GM23338 (cell line): ENCODE data around the gene PPIA. TPM values are rescaled to one million over a fixed set of nuclear protein-coding genes. Genes with fewer than 3 reads are reported as not detected.
"Not testable (repeated sequence)": the region's sequence is repeated elsewhere in the genome, so short reads cannot be mapped to it uniquely, and the experiment has no call there.

Source experiments
- ATAC-seq: fragments of 200-7000 bp; cut with Tn5 transposase; 3 replicates; pipeline ENCODE4 v1.9.1; 2020
- DNase-seq: peaks from one replicate; pipeline ENCODE4 v3.0.0-alpha.2; 2015; ENCODE audit warnings: low spot score
- H2AFZ ChIP-seq: fragments of 200-600 bp; sonication (generic); 2 replicates; pipeline ENCODE4 v1.8.0; 2016; ENCODE audit warnings: antibody characterized with exemption, mild to moderate bottlenecking, moderate library complexity
- H3F3A ChIP-seq: fragments of 200-600 bp; sonication (generic); replicated peaks from 2 replicates; pipeline ENCODE4 v1.8.0; 2017; ENCODE audit warnings: antibody characterized with exemption, mixed run types, low read depth
- H3K27ac ChIP-seq: fragments of 200-600 bp; sonication (generic); 2 replicates; pipeline ENCODE4 v1.6.1; 2016; ENCODE audit warnings: low read depth
- H3K27me3 ChIP-seq: fragments of 200-600 bp; sonication (generic); 2 replicates; pipeline ENCODE4 v1.8.0; 2016; ENCODE audit warnings: mild to moderate bottlenecking, mixed run types, moderate library complexity; ENCODE audit not compliant: insufficient read depth
- H3K36me3 ChIP-seq: fragments of 200-600 bp; sonication (generic); 2 replicates; pipeline ENCODE4 v1.8.0; 2016; ENCODE audit warnings: mild to moderate bottlenecking; ENCODE audit not compliant: insufficient read depth
- H3K4me1 ChIP-seq: fragments of 200-600 bp; sonication (generic); 2 replicates; pipeline ENCODE4 v1.8.0; 2016; ENCODE audit warnings: mild to moderate bottlenecking, moderate library complexity; ENCODE audit not compliant: insufficient read depth
- H3K4me2 ChIP-seq: fragments of 200-600 bp; sonication (generic); 2 replicates; pipeline ENCODE4 v1.7.1; 2017; ENCODE audit warnings: mixed run types
- H3K4me3 ChIP-seq: fragments of 200-600 bp; sonication (generic); 2 replicates; pipeline ENCODE4 v1.6.1; 2016; ENCODE audit warnings: mixed run types
- H3K79me2 ChIP-seq: fragments of 200-600 bp; sonication (generic); replicated peaks from 2 replicates; pipeline ENCODE4 v1.8.0; 2017; ENCODE audit warnings: mild to moderate bottlenecking; ENCODE audit not compliant: insufficient read depth
- H3K9me2 ChIP-seq: fragments of 200-600 bp; sonication (generic); 2 replicates; pipeline ENCODE4 v1.8.0; 2017; ENCODE audit not compliant: insufficient read depth
- H4K20me1 ChIP-seq: fragments of 200-600 bp; sonication (generic); replicated peaks from 2 replicates; pipeline ENCODE4 v1.8.0; 2017; ENCODE audit warnings: mild to moderate bottlenecking; ENCODE audit not compliant: insufficient read depth
- H3K27ac Mint-ChIP-seq: 2 replicates; pipeline ENCODE4 v1.8.0; 2020; ENCODE audit warnings: inconsistent platforms, mild to moderate bottlenecking, moderate library complexity, mixed read lengths
- H3K27me3 Mint-ChIP-seq: 3 replicates; pipeline ENCODE4 v1.8.0; 2022; ENCODE audit warnings: low read depth, mild to moderate bottlenecking, moderate library complexity, mixed read lengths, inconsistent platforms; ENCODE audit not compliant: insufficient read depth, poor library complexity
- H3K36me3 Mint-ChIP-seq: 3 replicates; pipeline ENCODE4 v1.8.0; 2021; ENCODE audit warnings: low read depth, mild to moderate bottlenecking, inconsistent platforms, moderate library complexity, mixed read lengths
- H3K4me1 Mint-ChIP-seq: 3 replicates; pipeline ENCODE4 v1.8.0; 2020; ENCODE audit warnings: mild to moderate bottlenecking, inconsistent platforms, mixed read lengths
- H3K4me3 Mint-ChIP-seq: 3 replicates; pipeline ENCODE4 v1.8.0; 2021; ENCODE audit warnings: moderate library complexity, mild to moderate bottlenecking, inconsistent platforms, mixed read lengths
- H3K9me3 Mint-ChIP-seq: 3 replicates; pipeline ENCODE4 v1.8.0; 2020; ENCODE audit warnings: moderate library complexity, mild to moderate bottlenecking, inconsistent platforms, mixed read lengths
- CTCF ChIP-seq, 2 experiments: fragments of 200-600 bp in 1 of 2; sonication (generic) in 1 of 2; conservative IDR thresholded peaks; 2 replicates each; pipeline versions ENCODE4 v1.5.1 to v1.6.1; 2016 to 2017; ENCODE audit warnings: antibody characterized with exemption in 2 of 2, low read depth in 2 of 2, mild to moderate bottlenecking in 2 of 2, moderate library complexity in 1 of 2
- ETS1 ChIP-seq: IDR thresholded peaks from 2 replicates; pipeline ENCODE4 v1.6.1; 2016; ENCODE audit warnings: antibody characterized with exemption
- EZH2phosphoT487 ChIP-seq: fragments of 200-600 bp; sonication (generic); IDR thresholded peaks from one replicate; pipeline ENCODE4 v1.8.1; 2018; ENCODE audit warnings: antibody characterized with exemption; ENCODE audit not compliant: unreplicated experiment
- JUNB ChIP-seq: IDR thresholded peaks from one replicate; pipeline ENCODE4 v1.6.1; 2016; ENCODE audit warnings: antibody characterized with exemption; ENCODE audit not compliant: unreplicated experiment
- NANOG ChIP-seq: IDR thresholded peaks from 2 replicates; pipeline ENCODE4 v1.6.1; 2016; ENCODE audit warnings: antibody characterized with exemption, borderline replicate concordance
- POLR2AphosphoS5 ChIP-seq: IDR thresholded peaks from 2 replicates; pipeline ENCODE4 v1.6.1; 2016; ENCODE audit warnings: antibody characterized with exemption, low read depth
- REST ChIP-seq: IDR thresholded peaks from one replicate; pipeline ENCODE4 v1.6.1; 2018; ENCODE audit warnings: antibody characterized with exemption; ENCODE audit not compliant: unreplicated experiment
- STAT1 ChIP-seq: IDR thresholded peaks from one replicate; pipeline ENCODE4 v1.6.1; 2016; ENCODE audit warnings: antibody characterized with exemption; ENCODE audit not compliant: unreplicated experiment
- ZNF114 ChIP-seq: fragments of 250-450 bp; sonication (Bioruptor Pico); IDR thresholded peaks from 2 replicates; pipeline ENCODE4 v1.5.0; 2020; ENCODE audit warnings: mild to moderate bottlenecking, moderate library complexity
- ZNF331 ChIP-seq: fragments of 250-450 bp; sonication (Bioruptor Pico); IDR thresholded peaks from 2 replicates; pipeline ENCODE4 v1.5.0; 2020; ENCODE audit warnings: low read depth, mild to moderate bottlenecking, moderate library complexity
- polyA plus RNA-seq: library from polyadenylated mRNA; unstranded; fragments of >200 nt; fragmentation: Nextera tagmentation; extraction: Ambion mirVana; gene quantifications from 2 replicates; pipeline ENCODE4 v1.2.1, GENCODE V29; 2016
- total RNA-seq: library from RNA; depleted of rRNA; stranded (reverse); fragments of >200 nt; shearing (Covaris generic); gene quantifications from 2 replicates; pipeline ENCODE4 v1.2.3, GENCODE V29; 2014

The PPIA gene
- total and polyA plus RNA-seq, 2 experiments from 2014 or later, result 4,367 to 6,524 TPM

DNA sequence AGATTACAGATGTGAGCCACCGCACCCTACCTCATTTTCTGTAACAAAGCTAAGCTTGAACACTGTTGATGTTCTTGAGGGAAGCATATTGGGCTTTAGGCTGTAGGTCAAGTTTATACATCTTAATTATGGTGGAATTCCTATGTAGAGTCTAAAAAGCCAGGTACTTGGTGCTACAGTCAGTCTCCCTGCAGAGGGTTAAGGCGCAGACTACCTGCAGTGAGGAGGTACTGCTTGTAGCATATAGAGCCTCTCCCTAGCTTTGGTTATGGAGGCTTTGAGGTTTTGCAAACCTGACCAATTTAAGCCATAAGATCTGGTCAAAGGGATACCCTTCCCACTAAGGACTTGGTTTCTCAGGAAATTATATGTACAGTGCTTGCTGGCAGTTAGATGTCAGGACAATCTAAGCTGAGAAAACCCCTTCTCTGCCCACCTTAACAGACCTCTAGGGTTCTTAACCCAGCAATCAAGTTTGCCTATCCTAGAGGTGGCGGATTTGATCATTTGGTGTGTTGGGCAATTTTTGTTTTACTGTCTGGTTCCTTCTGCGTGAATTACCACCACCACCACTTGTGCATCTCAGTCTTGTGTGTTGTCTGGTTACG is 6.0 kb downstream of the PPIA start:
- no peak overlapping the region for H3K27ac Mint-ChIP-seq
- H3K79me2 ChIP-seq, result peaks cover 33% of the 10 kb centered on the region
- H3F3A ChIP-seq, result peaks cover 75% of the 10 kb centered on the region
- H3K4me3 ChIP-seq, result no peak overlapping the region
- H4K20me1 ChIP-seq, result peaks cover 52% of the 10 kb centered on the region
- H3K36me3 ChIP-seq, result peaks cover 58% of the 10 kb centered on the region
- TF ChIP-seq POLR2AphosphoS5 (peak; percentile 39; the same call in 1 of the 2 replicates), STAT1 (no peak)
- peaks cover 14% of the 10 kb centered on the region for H3K4me1 ChIP-seq
- H3K4me3 Mint-ChIP-seq, result no peak overlapping the region
- H3K27me3 ChIP-seq, result no peaks in the 10 kb centered on the region
- ATAC-seq (no peak), DNase-seq (no peak)
- H3K36me3 Mint-ChIP-seq, result peaks cover 76% of the 10 kb centered on the region
- no peaks in the 10 kb centered on the region for H3K9me2 ChIP-seq
- peaks cover 29% of the 10 kb centered on the region for H3K27me3 Mint-ChIP-seq
- peak overlapping the region; percentile 59; the same call in 1 of the 2 replicates for H3K27ac ChIP-seq
- H2AFZ ChIP-seq, result no peak overlapping the region
- H3K9me3 Mint-ChIP-seq, result peaks cover 3% of the 10 kb centered on the region; the same call in 2 of the 3 replicates
- no peak overlapping the region for H3K4me2 ChIP-seq
- H3K4me1 Mint-ChIP-seq, result peaks cover 17% of the 10 kb centered on the region; the same call in 2 of the 3 replicates

GRCh38 chr7:44803828-44804519 is 7.5 kb downstream of the PPIA start:
- H3K27me3 ChIP-seq, H3K9me2 ChIP-seq, H3K4me2 ChIP-seq, H2AFZ ChIP-seq, H3K4me3 Mint-ChIP-seq, H3K9me3 Mint-ChIP-seq, H3K4me1 ChIP-seq, H3K4me3 ChIP-seq, DNase-seq: not testable (repeated sequence)
- H3K36me3 ChIP-seq, result peaks cover 45% of the 10 kb centered on the region
- H3K27ac ChIP-seq, result peak overlapping the region; percentile 90
- peaks cover 61% of the 10 kb centered on the region for H3F3A ChIP-seq
- H3K4me1 Mint-ChIP-seq, result peaks cover 12% of the 10 kb centered on the region; the same call in 2 of the 3 replicates
- peaks cover 19% of the 10 kb centered on the region for H3K79me2 ChIP-seq
- H3K27ac Mint-ChIP-seq, result 0 out of 2 replicates have a peak overlapping the region, but pooled peaks have one; percentile 77
- H4K20me1 ChIP-seq, result peaks cover 38% of the 10 kb centered on the region
- peaks cover 33% of the 10 kb centered on the region for H3K27me3 Mint-ChIP-seq
- peak; percentile 15 for ATAC-seq
- peaks cover 62% of the 10 kb centered on the region for H3K36me3 Mint-ChIP-seq
- peak; percentile 58 for TF ChIP-seq POLR2AphosphoS5

DNA sequence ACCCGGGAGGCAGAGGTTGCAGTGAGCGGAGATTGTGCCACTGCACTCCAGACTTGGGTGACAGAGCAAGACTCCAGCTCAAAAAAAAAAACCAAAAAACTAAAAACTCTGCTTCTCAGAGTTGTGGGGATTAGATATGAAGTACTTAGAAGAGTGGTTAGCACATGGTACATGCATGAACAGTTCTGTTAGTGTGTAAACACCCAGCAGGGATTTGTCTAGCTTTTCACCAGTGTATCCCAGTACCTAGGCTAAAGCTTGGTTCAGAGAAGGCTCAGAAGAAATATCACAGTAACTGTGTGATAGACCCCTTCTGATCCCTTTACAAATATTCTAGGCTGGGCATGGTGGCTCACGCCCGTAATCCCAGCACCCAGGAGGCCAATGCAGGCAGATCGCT is 9.5 kb downstream of the PPIA start:
- no peaks in the 10 kb centered on the region; the same call in 2 of the 3 replicates for H3K9me3 Mint-ChIP-seq
- no peak overlapping the region for H3K4me2 ChIP-seq
- no peak overlapping the region for H3K4me3 Mint-ChIP-seq
- H3K4me3 ChIP-seq, result no peak overlapping the region
- no peak; the same call in 1 of the 3 replicates for ATAC-seq
- no peak for DNase-seq
- H3K79me2 ChIP-seq, result peaks cover under 1% of the 10 kb centered on the region; the same call in 1 of the 2 replicates
- H2AFZ ChIP-seq, result no peak overlapping the region
- H3K27me3 ChIP-seq, result no peaks in the 10 kb centered on the region
- H3K4me1 ChIP-seq, result no peaks in the 10 kb centered on the region
- no peaks in the 10 kb centered on the region for H3K9me2 ChIP-seq
- peaks cover 25% of the 10 kb centered on the region for H3K36me3 ChIP-seq
- peaks cover 31% of the 10 kb centered on the region for H3K27me3 Mint-ChIP-seq
- H3K4me1 Mint-ChIP-seq, result 0 out of 3 replicates have a peak, but pooled peaks cover 2% of the 10 kb centered on the region
- H3F3A ChIP-seq, result peaks cover 45% of the 10 kb centered on the region
- peaks cover 42% of the 10 kb centered on the region for H3K36me3 Mint-ChIP-seq
- peaks cover 21% of the 10 kb centered on the region for H4K20me1 ChIP-seq
- H3K27ac Mint-ChIP-seq, result no peak overlapping the region
- no peak overlapping the region; the same call in 1 of the 2 replicates for H3K27ac ChIP-seq
- TF ChIP-seq EZH2phosphoT487 (no peak), ETS1 (no peak), STAT1 (no peak), REST (no peak), JUNB (no peak), CTCF (conservative IDR thresholded peaks at IDR 0.05; ENCODE audit: low read depth in 2 of 2) (no peak), ZNF114 (no peak), NANOG (no peak), ZNF331 (CRISPR knock-in tag) (no peak)
